ENCODE measurements around the gene ABCA8. TPM values are rescaled to one million over a fixed set of nuclear protein-coding genes. Genes with fewer than 3 reads are reported as not detected.

The ABCA8 gene
- total RNA-seq, 4 donors from 2014 or later = 43.6 to 76.6 (median 64.2) TPM

- no peaks in the 10 kb centered on the region for H3K36me3 ChIP-seq
- no peak overlapping the region for H3K4me3 ChIP-seq
- DNase-seq (ENCODE audit: extremely low spot score) = no peak
- H3K27ac ChIP-seq (replicated peaks in 1 of 4) = no peak overlapping the region
- H3K4me1 ChIP-seq = peaks cover 0 to 4% (median 1%) of the 10 kb centered on the region in 4 donors
- 51% methylated on average over 2 of the region's 2 CpGs for WGBS
- intact Hi-C loops (cut with DNase I) = no loop called here
- no peaks in the 10 kb centered on the region for H3K27me3 ChIP-seq
- no peaks in the 10 kb centered on the region for H3K9me3 ChIP-seq
- TF ChIP-seq POLR2A (IDR thresholded peaks at IDR 0.05; ENCODE audit: low read depth) = no peak
- no peak for TF ChIP-seq EP300 (IDR thresholded peaks at IDR 0.05)
- TF ChIP-seq, protein P1, sequence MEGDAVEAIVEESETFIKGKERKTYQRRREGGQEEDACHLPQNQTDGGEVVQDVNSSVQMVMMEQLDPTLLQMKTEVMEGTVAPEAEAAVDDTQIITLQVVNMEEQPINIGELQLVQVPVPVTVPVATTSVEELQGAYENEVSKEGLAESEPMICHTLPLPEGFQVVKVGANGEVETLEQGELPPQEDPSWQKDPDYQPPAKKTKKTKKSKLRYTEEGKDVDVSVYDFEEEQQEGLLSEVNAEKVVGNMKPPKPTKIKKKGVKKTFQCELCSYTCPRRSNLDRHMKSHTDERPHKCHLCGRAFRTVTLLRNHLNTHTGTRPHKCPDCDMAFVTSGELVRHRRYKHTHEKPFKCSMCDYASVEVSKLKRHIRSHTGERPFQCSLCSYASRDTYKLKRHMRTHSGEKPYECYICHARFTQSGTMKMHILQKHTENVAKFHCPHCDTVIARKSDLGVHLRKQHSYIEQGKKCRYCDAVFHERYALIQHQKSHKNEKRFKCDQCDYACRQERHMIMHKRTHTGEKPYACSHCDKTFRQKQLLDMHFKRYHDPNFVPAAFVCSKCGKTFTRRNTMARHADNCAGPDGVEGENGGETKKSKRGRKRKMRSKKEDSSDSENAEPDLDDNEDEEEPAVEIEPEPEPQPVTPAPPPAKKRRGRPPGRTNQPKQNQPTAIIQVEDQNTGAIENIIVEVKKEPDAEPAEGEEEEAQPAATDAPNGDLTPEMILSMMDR (IDR thresholded peaks at IDR 0.05) = no peak
- TF ChIP-seq POLR2AphosphoS5 (IDR thresholded peaks at IDR 0.05) = no peak
These were observed 104.3 kb downstream of the ABCA8 start for GRCh38 chr17:68850749-68851510.

DNA sequence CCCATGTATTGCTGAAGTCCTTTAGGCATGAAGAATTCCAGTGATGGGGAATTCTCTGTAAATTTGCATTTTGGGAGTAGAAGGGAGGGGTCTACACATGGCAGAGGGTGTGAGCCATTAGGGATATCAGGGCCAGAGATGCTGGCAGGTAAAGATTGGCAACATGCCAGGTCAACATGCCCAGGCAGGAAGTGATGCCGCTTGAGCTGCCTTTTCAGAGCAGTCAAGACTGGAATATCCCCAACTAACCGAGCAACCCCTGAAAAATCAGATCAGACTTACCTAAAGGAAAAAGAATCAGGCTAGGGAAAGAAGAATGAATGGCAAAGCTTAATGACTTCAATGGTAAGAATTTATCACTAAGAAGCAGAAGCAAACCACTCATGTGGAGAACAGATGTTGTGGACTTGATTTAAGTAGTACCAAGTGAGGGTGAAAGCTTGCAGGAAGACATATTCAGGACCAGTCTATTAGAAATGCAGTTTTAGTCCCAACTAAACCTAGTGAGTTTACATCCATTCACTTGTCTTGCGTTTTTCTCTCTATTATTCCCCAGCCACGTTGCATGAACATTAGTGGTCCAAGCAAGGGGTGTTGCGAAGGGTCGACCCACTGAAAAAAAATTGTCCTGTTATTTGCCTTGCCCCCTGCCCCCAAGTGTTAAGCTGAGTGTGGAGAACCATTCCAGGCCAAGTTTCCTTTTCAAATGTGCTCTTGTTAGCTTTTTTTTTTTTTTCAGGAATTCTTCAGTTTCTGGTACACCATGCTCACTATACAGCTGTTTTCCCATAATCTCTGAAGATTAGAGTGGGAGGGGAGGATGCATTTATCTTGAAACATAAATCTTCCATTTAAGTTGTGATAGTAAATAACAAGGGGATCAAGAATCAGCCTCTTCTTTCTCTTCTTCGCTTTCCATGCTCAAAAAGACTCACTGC, 105.2 kb downstream of the ABCA8 start:
- Histone ChIP-seq H3K36me3 (no peaks in the 10 kb centered on the region), H3K4me1 (peaks cover 0 to 4% (median 1%) of the 10 kb centered on the region in 4 donors), H3K27me3 (no peaks in the 10 kb centered on the region), H3K9me3 (no peaks in the 10 kb centered on the region), H3K4me3 (no peak overlapping the region), H3K27ac (replicated peaks in 1 of 4) (no peak overlapping the region)
- no peak for TF ChIP-seq POLR2A (IDR thresholded peaks at IDR 0.05; ENCODE audit: low read depth)
- TF ChIP-seq, protein P1 (IDR thresholded peaks at IDR 0.05) = no peak
- no peak for TF ChIP-seq POLR2AphosphoS5 (IDR thresholded peaks at IDR 0.05)
- no peak for TF ChIP-seq EP300 (IDR thresholded peaks at IDR 0.05)
- intact Hi-C loops (cut with DNase I) = no loop called here
- DNase-seq (ENCODE audit: extremely low spot score) = no peak
- WGBS = 93% methylated on average over 7 of the region's 7 CpGs

GRCh38 chr17:68847711-68848110, 107.5 kb downstream of the ABCA8 start:
- no peak for DNase-seq (ENCODE audit: extremely low spot score)
- Histone ChIP-seq H3K36me3 (no peaks in the 10 kb centered on the region), H3K27me3 (no peaks in the 10 kb centered on the region), H3K4me1 (peaks cover 0 to 10% (median 1%) of the 10 kb centered on the region in 4 donors), H3K27ac (replicated peaks in 1 of 4) (no peak overlapping the region), H3K9me3 (no peaks in the 10 kb centered on the region), H3K4me3 (no peak overlapping the region)
- intact Hi-C loops (cut with DNase I) = no loop called here
- TF ChIP-seq, protein P1 (IDR thresholded peaks at IDR 0.05) = no peak
- no peak for TF ChIP-seq POLR2AphosphoS5 (IDR thresholded peaks at IDR 0.05)
- TF ChIP-seq EP300 (IDR thresholded peaks at IDR 0.05) = no peak
- TF ChIP-seq POLR2A (IDR thresholded peaks at IDR 0.05; ENCODE audit: low read depth) = no peak
- WGBS = 61% methylated on average over 1 of the region's 1 CpG

GRCh38 chr17:68843522-68843921, 111.7 kb downstream of the ABCA8 start:
- H3K4me3 ChIP-seq = no peak overlapping the region
- peaks cover 0 to 6% (median 0%) of the 10 kb centered on the region in 4 donors for H3K4me1 ChIP-seq
- TF ChIP-seq, protein P1 (IDR thresholded peaks at IDR 0.05) = no peak
- TF ChIP-seq POLR2AphosphoS5 (IDR thresholded peaks at IDR 0.05) (no peak), POLR2A (IDR thresholded peaks at IDR 0.05; ENCODE audit: low read depth) (no peak), EP300 (IDR thresholded peaks at IDR 0.05) (no peak)
- H3K27ac ChIP-seq (replicated peaks in 1 of 4) = no peak overlapping the region
- H3K27me3 ChIP-seq = no peaks in the 10 kb centered on the region
- no peaks in the 10 kb centered on the region for H3K36me3 ChIP-seq
- intact Hi-C loops (cut with DNase I) = no loop called here
- 62% methylated on average over 3 of the region's 3 CpGs for WGBS
- no peak for DNase-seq (ENCODE audit: extremely low spot score)
- no peaks in the 10 kb centered on the region for H3K9me3 ChIP-seq
